Uterus (tissue), 2 donors: ENCODE data around the gene LATS1.

Source experiments
- POLR2A ChIP-seq, 2 donors: fragments of 450-650 bp; IDR thresholded peaks; one replicate each; pipeline ENCODE4 v1.6.1; 2016; ENCODE audit warnings: antibody characterized with exemption in 2 of 2, mild to moderate bottlenecking in 1 of 2, moderate library complexity in 1 of 2
- TF ChIP-seq, protein P1 (sequence below), 4 experiments: fragments of 200-600 bp in 2 of 4; fragments of 450-650 bp in 2 of 4; sonication (generic) in 2 of 4; IDR thresholded peaks; one replicate each; pipeline ENCODE4 v1.5.1; 2016 to 2019; ENCODE audit warnings: antibody characterized with exemption in 4 of 4, mild to moderate bottlenecking in 2 of 4, moderate library complexity in 1 of 4

- TF ChIP-seq, protein P1, sequence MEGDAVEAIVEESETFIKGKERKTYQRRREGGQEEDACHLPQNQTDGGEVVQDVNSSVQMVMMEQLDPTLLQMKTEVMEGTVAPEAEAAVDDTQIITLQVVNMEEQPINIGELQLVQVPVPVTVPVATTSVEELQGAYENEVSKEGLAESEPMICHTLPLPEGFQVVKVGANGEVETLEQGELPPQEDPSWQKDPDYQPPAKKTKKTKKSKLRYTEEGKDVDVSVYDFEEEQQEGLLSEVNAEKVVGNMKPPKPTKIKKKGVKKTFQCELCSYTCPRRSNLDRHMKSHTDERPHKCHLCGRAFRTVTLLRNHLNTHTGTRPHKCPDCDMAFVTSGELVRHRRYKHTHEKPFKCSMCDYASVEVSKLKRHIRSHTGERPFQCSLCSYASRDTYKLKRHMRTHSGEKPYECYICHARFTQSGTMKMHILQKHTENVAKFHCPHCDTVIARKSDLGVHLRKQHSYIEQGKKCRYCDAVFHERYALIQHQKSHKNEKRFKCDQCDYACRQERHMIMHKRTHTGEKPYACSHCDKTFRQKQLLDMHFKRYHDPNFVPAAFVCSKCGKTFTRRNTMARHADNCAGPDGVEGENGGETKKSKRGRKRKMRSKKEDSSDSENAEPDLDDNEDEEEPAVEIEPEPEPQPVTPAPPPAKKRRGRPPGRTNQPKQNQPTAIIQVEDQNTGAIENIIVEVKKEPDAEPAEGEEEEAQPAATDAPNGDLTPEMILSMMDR (IDR thresholded peaks at IDR 0.05) = no peak
- TF ChIP-seq POLR2A (IDR thresholded peaks at IDR 0.05) = no peak
These were observed 57.9 kb downstream of the LATS1 start for GRCh38 chr6:149660028-149660427.
